GM19395 (cell line): ENCODE results near the gene RAPSN.

ENCODE experiments used
- ATAC-seq: cut with Tn5 transposase; IDR thresholded peaks from one replicate; pipeline ENCODE4 v1.9.1; 2021; ENCODE audit warnings: mild to moderate bottlenecking, moderate library complexity; ENCODE audit not compliant: unreplicated experiment

RAPSN gene

DNA sequence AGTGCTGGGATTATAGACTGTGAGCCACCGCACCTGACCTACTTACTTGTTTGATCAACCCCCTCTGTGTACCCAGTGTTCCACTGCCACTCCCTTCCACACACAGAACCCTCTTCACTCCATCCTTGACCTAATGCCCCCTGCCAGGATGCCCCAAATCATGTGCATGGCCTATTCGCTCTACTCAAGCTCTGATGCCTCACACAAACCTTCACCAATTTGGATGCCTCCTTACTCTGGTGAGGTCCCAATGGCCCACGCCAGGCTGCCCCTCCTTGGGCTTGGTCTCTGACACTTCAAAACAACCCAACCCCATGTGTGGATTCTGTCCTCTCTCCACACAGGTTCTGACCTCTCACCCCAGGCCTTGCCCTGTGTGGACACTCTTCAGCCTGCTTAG, 13.2 kb downstream of the RAPSN start:
- ATAC-seq = no peak

DNA sequence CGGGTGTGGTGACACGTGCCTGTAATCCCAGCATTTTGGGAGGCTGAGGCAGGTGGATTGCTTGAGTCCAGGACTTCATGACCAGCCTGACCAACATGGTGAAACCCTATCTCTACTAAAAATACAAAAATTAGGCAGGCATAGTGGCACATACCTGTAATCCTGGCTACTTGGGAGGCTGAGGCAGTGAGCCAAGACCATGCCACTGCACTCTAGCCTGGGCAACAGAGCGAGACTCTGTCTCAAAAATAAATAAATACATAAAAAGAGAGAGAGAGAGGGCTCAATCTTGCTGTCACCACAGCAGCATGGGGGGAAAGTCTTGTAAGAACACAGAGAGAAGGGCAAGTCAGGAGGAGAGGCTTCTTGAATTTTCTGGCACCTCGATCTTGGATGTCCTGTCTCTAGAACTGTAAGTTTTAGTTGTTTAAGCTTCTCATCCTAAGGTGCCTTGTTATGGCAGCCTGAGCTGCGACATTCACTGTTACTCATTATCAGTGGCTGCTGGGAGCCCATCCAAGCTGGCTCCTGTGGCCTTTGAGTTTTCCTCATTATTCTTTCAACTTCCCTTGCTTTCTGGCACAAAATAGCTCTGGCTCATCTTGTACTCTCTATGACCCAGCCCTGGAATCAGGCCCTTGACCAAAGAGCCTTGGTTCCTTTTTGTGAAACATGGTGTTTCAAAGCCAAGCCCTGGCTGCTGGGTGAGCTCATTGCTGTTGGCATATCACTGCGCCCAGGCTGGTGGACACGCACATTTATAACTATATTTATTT, 14.7 kb downstream of the RAPSN start:
- no peak for ATAC-seq

DNA sequence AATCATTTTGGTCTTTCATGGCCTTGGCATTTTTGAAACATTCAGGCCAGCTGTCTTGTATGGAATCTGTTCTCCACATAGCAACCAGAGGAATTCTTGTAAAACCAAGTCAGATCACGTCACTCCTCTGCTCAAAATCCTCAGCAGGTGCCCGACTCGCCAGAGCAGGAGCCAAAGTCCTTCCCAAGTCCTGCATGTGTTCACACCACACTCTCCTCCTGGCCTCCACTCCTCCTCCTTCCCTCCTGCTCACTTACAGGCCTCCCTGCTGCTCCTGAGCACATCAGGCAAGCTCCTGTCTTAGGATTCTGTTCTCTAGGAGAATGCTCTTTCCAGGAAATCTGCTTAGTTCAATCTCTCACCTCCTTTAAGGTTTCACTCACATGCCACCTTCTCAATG, 15.8 kb downstream of the RAPSN start:
- no peak for ATAC-seq

DNA sequence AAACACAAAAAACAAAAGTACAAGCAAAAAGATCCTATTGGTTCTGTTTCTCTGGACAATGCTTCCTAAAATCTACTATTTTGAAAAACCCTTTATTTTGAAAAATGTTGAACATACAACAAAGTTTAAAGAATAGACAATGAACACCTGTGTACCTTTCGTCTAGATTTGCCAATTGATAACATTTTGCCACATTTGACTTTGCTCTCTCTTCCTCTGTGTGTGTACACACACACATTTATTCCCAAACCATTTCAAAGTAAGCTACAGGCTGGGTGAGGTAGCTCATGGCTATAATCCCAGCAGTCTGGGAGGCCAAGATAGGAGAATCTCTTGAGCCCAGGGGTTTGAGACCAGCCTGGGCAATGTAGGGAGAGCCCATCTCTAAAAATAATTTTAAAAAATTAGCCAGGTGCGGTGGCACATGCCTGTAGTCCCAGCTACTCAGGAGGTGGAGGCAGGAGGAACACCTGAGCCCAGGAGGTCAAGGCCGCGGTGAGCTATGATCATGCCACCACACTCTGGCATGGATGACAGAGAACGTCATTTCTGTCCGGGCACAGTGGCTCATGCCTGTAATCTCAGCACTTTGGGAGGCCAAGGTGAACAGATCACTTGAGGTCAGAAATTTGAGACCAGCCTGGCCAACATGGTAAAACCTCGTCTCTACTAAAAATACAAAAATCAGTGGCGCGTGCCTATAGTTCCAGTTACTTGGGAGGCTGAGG, 17.4 kb downstream of the RAPSN start:
- ATAC-seq = no peak

DNA sequence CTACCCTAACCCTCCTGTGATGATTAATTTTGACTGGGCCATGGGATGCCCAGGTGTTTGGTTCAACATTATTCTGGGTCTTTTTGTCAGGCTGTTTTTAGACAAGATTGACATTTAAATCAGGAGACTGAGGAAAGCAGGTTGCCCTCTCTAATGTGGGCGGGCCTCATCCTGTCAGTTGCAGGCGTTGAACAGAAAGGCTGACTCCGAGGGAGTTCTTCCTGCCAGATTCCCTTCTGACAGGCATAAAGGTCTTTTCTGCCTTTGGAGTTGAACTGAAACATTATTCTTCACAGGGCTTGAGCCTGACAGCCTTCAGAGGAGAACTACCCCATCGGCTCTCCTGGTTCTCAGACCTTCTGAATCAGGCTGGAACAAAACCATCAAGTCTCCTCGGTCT, 18.4 kb downstream of the RAPSN start:
- ATAC-seq = no peak

DNA sequence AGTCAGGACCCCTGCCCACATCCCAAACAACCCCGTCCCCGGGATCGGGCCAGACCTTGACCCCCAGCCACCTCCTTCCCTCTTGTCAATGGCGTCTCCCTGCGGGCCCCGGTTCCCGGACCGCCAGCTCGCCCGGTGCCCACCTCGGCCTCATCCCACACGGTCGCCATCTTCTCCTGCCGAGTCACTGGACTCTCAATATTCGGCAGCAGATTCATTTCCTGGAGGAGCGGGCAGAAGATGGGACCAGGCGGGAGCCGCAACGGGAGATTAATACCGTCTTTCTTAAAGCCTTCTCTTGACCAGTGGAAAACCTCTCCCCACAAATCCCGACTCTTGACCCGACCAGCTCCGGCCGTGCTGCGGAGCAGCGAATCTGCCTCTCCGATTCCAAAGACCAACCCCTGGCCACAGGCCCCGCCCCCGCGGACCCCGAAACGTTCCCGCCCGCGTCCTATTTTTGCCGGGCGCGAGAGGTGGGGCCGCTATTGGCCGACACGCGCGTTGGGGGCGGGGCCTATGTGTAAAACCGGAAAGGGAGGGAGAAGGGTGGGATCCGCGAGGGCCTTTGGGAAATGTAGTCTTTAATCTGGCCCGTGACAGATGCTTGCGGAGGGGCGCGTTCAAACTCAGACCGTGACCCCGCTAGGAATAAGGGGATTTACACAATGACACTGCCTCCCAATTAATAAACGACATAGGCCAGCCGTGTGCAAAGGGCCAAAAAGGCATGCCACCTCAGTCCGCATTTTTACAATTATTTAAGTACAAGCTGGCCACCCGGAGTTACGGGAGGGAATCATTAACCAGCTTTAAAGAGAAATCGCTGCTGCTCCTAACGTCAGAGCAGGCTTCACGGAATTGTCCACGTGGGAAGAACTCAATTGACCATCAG, 22.6 kb downstream of the RAPSN start, which contains the start of gene PSMC3:
Gene PSMC3 (minus strand): TSS at position 378 of the 895 bp plus-strand sequence. CDS start 160 bp downstream, at position 218.
- peak; percentile 86 for ATAC-seq

DNA sequence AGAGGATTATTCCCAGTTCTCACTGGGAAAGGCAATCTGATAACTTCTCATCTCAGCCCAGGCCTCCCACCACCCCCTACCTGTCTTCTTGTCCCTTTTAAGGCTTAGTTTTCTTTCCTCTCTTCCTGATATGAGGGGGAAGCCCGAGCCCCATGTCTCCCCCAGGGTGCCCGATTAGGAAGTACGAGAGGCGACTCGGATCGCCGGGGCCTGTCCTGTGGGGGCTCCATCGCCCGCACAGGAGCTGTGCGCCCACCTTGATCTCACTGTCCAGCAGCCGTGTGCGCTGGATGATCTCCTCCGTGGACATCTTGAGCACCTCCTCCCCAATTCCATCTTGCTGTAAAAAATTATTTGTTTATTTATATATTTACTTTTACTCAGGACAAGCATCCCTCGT, 23.3 kb downstream of the RAPSN start:
- no peak for ATAC-seq

DNA sequence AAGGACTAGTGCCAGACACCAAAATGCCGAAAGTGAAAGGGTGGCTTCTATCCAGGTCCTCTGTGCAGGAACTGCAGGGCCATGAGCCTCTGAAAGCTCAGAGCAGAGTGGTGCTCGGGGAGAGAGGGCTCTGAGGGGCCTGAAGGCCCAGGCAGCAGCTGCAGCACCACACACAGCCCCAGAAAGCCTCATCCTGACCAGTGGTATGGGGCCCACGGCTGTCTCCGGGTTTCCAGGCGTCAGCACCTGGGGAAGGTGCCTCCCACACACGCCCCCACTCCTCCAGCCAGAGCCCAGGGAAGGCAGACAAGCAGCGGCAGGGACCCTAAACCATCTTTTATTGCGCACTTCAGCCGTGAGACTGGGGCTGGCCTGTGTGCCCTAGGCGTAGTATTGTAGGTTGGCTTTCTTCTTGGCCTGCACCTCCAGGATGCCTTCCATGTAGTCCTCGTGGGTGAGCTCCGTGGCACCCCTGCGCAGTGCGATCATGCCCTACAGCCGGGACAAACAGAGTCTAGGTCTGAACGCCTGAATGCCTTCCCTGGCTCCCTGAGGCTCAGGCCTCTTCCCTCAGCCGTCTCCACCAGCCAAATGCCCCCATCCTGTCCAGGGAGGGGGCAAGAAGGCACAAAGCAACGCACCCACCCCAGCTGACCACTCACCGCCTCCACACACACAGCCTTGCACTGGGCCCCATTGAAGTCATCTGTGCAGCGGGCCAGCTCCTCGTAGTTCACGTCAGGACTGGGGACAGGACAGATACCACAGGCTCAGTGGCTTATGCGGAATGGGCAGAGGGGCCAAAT, 30.3 kb downstream of the RAPSN start:
- ATAC-seq = no peak

DNA sequence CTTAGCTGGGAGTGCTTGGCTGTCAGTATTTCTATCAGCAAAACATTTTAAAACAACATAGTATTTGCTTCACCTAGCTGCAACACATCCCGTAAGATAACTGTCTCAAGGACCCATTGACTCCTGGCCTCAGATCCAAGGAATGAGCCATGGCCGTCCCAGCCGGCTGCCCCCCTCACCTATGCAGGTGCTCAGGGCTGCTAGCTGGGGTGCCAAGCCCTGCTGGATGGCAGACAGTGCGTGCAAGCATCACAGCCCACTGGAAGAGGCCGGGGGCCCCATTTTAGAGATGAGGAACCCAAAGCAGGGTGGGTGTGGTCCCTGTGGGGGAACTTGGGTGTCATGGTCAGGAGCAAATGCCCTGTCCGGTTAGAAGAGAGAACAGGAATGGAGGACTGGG, 31.2 kb downstream of the RAPSN start:
- ATAC-seq = no peak

DNA sequence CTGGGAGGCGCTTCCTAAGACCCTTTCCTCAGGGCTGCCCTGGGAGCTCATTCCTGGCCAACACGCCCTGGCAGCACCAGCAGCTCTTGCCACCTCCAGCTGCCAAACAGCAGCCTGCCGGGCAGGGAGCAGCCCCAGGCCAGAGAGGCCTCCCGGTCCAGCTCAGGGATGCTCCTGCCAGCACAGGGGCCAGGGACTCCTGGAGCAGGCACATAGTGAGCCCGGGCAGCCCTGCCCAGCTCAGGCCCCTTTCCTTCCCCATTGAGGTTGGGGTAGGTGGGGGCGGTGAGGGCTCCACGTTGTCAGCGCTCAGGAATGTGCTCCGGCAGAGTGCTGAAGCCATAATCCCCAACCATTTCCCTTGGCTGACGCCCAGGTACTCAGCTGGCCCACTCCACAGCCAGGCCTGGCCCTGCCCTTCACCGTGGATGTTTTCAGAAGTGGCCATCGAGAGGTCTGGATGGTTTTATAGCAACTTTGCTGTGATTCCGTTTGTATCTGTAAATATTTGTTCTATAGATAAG, 32.9 kb downstream of the RAPSN start:
- no peak for ATAC-seq

DNA sequence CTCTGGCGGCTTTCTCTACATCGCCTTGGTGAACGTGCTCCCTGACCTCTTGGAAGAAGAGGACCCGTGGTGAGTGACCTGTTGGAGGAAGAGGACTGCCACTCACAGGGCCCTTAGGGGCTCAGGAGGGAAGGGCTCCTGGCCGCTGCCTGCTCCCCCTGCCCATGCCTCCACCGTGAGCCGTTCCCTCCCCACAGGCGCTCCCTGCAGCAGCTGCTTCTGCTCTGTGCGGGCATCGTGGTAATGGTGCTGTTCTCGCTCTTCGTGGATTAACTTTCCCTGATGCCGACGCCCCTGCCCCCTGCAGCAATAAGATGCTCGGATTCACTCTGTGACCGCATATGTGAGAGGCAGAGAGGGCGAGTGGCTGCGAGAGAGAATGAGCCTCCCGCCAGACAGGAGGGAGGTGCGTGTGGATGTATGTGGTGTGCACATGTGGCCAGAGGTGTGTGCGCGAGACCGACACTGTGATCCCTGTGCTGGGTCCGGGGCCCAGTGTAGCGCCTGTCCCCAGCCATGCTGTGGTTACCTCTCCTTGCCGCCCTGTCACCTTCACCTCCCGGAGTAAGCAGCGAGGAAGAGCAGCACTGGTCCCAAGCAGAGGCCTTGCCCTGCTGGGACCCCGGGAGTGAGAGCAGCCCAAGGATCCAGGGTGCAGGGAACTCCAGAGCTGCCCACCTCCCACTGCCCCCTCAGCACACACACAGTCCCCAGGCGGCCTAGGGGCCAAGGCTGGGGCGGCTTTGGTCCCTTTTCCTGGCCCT, 33.7 kb downstream of the RAPSN start:
- ATAC-seq = no peak

DNA sequence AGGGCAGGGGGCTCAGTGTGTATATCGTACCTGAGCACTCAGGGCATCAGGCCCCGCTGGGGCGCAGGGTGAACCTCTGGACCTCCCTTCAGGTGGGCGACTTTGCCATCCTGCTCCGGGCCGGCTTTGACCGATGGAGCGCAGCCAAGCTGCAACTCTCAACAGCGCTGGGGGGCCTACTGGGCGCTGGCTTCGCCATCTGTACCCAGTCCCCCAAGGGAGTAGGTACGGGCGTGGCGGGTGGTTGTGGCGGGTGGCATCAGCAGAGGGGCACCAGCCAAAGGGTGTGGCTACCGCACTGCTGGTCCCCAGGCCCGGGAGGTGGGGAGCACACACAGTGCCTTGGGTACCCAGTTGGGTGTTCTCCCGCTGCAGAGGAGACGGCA, 34.3 kb downstream of the RAPSN start:
- ATAC-seq = no peak

DNA sequence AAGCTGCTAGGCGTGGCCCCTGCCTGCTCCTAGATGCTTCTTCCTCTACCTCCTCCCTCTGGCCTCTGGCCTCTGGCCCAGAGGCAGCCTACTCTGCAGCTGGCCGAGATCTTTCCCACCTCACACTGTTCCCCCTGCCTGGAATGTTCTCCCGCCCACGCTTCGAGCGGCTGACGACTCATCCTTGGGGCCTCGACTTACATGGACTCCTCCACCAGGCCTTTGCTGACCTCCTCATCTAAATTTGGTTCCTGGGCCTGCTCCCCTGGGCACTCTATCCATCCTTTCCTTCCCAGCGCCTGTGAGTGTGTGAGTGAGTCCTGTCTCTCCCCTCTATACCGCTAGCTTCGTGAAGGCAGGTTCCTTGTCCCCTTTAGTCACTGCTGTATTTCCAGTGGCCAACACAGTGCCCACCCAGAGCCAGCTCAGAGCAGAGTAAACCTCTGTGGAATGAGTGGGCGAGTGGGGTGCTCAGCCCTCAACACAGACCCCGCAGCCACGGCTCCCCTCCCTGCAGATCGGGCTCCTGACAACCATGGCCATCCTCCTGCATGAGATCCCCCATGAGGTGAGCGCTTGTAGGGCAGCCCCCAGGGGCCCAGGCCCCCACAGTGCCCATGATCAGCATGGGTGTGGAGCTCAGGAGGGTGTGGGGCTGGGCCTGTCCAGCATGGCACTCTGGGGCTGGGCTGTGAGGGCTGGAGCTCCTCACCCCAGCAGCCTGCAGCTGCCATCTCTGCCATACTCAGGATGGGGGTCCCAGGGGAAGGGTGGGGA, 34.8 kb downstream of the RAPSN start:
- no peak for ATAC-seq

DNA sequence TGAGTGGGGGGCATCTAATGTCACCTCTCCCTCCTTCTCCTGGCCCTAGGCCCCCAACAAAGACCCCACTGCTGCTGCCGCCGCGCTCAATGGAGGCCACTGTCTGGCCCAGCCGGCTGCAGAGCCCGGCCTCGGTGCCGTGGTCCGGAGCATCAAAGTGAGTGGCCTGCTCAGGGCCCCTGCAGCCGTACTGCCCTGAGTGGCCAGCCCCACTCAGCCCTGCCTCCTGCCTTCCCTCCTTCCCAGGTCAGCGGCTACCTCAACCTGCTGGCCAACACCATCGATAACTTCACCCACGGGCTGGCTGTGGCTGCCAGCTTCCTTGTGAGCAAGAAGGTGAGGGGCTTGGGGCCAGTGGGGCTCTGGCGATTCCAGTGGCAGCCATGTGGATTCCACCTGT, 35.6 kb downstream of the RAPSN start:
- ATAC-seq = no peak

DNA sequence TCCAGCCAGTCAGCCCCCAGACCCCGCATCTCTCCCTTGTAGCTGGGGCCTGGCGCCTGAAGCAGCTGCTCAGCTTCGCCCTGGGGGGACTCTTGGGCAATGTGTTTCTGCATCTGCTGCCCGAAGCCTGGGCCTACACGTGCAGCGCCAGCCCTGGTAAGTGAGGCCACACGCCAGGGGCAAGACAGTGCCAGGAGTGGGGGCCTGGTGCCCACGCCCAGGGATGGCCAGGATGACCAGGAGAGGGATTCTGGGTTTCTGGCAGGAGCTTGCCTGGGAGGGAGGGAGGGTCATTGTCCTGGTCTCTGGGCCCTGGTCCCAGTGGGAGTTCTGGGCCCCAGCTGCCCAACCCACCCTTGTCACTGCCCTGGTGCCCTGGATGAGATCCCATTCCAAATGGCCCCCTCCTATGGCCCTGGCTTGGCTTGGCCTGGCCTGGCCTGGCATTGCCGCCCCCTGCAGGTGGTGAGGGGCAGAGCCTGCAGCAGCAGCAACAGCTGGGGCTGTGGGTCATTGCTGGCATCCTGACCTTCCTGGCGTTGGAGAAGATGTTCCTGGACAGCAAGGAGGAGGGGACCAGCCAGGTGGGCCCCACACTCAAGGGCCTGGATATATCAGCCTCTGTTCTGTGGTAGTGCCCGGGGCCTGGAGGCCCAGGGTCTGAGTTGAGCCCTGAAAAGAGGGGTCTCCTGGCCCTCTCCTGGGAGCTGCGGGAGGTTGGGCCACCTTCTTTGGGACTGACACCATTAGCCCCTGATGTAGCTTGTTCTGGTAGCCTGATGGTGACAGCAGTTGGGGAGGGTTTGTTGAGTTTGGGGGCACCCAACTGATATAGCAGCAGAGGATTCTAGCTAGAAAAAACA, 36.8 kb downstream of the RAPSN start:
- ATAC-seq = no peak

DNA sequence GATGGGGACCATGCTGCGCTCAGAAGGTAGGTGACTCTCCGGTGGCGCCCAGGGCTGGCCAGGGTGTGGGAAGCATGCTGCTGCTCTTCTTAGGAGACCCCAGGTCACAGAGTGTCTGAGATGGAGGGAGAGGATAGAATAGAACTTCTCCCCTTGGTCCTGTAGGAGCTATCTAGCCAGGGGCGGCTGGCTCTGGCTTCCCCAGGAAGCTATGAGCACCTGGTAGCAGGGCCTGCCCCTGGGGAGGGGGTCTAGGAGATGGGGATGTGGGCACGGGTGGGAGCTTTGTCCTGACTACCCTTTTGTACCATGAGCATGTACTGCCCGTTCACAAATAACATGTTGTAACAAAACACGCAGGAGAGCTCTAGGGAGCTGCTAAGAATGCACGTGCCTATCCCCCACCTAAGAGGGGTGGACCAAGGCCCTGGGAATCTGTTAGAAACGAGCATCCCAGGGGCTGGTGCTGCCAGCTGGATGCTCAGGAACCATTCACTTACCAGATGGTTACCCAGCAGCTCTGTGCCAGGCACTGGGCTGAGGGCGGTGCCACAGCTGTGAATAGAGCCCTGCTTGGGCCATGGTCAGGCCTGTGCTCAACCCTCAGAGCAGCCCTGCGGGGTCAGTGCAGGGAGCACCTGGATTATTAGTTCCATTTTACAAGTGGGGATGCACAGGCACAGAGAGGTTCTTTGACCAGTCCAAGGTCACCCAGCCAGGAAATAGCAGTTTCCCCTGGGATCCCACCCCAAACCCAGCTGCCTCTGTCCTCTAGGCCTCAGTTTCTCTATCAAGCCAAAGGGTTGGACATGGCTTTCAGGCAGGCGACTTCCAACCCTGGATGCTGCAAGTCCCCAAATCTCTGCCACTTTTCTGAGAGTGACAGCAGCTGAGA, 38.3 kb downstream of the RAPSN start:
- no peak for ATAC-seq
